GM12874 (cell line): ENCODE data around the gene TRABD.
A peak's percentile ranks its signal among the peaks of the same experiment; 100 is the strongest.

Source experiments
- TF ChIP-seq, protein P1 (sequence below): IDR thresholded peaks from 2 replicates; pipeline ENCODE4 v1.5.1; 2011; ENCODE audit warnings: low read depth, mild to moderate bottlenecking, control low read depth, low read length, moderate library complexity; ENCODE audit not compliant: insufficient read depth

Gene TRABD

DNA sequence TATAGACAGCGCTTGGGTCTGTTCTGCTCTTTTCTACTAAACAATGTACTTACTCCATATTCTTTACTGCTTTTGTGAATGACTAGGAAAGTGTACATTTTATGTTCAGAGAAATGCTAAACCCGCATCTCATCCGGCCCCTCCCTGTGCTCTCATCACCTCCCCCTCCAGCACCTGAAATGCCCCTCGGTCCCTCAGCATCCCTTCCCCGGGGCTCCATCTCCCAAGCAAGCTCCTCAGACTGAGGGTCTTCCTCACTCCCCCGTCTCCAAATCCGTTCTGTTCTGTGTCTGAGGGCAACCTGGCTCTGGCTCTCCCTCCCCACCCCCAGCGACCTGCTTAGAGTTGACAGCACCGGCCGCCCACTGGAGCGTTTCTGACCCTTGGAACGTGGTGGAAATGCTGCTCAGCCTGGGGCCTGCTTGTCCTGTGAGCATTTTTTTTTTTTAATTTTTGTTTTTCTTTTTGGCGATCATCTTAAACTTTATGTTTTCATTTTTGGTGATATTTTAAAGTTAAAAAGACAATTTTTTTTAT is 16.5 kb downstream of the TRABD start:
- TF ChIP-seq, protein P1, sequence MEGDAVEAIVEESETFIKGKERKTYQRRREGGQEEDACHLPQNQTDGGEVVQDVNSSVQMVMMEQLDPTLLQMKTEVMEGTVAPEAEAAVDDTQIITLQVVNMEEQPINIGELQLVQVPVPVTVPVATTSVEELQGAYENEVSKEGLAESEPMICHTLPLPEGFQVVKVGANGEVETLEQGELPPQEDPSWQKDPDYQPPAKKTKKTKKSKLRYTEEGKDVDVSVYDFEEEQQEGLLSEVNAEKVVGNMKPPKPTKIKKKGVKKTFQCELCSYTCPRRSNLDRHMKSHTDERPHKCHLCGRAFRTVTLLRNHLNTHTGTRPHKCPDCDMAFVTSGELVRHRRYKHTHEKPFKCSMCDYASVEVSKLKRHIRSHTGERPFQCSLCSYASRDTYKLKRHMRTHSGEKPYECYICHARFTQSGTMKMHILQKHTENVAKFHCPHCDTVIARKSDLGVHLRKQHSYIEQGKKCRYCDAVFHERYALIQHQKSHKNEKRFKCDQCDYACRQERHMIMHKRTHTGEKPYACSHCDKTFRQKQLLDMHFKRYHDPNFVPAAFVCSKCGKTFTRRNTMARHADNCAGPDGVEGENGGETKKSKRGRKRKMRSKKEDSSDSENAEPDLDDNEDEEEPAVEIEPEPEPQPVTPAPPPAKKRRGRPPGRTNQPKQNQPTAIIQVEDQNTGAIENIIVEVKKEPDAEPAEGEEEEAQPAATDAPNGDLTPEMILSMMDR, result no peak

DNA sequence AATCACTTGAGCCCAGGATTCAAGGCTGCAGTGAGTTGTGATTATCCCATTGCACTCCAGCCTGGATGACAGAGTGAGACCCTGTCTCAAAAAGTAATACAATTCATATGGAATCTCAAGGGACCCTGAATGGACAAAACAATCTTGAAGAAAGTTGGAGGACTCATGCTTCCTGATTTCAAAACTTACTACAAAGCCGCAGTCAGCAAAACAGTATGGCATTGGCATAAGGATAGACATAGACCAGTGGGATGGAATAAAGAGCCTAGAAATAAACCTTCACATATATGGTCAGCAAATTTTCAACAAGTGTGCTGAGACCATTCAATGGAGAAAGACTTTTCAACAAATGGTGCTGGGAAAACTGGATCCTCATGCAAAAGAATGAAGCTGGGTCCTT is 17.6 kb downstream of the TRABD start:
- TF ChIP-seq, protein P1, result no peak

DNA sequence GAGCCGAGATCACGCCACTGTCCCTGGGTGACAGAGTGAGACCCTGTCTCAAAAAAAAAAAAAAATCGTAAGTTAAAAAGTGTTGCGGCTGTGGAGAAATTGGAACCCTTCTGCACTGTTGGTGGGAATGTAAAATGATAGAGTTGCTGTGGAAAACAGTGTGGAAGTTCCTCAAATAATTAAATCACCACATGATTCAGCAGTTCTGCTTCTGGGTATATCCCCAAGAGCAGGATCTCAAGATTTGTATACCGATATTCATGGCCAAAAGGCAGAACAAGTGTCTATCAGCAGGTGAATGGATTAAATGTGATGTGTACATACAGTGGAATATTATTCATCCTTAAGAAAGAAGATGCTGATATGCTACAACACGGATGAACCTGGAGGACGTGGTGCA is 18.9 kb downstream of the TRABD start:
- TF ChIP-seq, protein P1, result no peak

DNA sequence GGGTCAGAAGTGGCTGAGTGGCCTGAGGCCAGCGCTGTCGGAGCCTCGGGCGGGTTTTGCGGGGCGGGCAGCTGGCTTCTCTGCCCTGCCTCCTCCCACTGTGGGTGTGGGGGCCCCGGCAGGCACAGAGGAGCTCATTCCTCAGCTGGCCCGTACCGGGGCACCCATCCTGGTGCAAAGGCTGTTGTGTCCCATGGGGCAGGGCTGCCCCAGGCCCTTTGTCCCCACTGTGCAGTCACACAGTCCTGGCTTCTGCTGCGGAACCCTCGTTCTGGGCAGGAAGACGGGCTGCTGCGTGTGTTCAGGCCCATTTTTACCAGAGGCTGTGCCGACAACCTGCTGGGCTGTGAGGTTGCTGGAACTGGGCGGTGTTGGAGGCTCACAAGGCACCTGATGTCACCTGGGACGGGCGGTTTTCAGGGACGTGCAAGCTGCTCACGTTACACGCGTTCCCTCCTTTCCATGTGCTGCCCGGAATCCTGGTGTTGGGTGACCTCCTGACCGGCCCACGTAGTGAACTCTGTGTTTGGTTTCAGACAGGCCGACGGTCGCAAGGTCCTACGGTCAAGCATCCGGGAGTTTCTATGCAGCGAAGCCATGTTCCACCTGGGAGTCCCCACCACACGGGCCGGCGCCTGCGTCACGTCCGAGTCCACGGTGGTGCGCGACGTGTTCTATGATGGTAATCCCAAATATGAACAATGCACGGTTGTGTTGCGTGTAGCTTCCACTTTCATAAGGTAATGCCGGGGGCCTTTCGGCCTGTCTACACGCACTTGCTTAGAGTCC is 20.3 kb downstream of the TRABD start:
- TF ChIP-seq, protein P1, result no peak

DNA sequence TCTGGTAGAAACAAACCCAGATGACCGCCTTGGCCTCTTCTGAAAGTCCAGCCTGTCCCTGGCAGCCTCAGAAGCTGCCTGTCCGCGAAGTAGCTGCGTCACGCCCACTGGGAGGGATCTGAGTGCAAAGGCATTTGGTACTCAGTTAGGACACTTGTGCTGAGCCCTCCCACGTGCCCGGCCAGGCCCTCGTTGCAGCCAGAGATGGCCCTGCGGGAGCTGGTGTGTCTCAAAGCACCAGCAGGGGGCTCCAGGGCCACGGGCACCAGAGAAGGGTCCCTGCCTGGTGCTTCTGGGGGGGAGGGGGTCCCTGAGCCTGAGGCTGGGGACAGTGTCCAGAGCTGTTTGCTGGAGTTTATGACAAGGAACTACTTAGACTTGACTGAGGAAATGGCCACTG is 20.9 kb downstream of the TRABD start:
- TF ChIP-seq, protein P1, result peak; percentile 45; the same call in 1 of the 2 replicates

DNA sequence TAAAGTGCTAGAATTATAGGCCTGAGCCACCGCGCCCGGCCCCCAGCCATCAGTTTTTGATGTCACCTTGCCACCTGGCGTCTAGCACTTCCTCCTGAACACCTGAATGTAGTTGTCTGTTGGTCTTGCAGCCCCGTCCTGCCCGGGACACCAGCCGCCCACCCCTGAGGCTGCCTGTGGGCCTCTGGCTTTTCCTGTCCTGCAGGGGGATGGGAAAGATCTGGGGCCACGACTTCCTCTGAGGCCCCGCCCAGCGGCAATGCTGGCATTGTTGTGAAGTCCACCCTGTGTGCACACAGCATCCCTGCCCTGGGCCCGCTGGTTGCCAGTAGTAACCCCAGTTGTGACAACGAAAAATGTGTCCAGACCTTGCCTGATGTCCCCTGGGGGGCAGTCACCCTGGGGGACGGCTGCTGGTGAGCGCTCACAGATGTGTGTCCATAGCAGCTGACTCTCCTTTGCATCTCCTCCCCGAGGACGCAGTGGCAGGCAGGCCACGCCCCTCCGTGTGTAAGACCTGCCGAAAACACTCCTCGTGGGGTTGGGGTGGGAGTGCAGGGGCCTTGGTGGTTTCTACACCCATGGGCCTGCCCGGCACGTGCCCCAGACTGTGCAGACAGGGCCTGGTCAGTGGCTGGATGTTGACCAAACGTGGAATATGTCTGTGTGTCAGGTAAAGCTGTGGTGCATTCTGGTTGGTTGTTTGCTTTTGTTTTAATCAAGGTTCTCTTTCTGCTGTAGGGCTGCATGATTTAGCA is 21.8 kb downstream of the TRABD start:
- TF ChIP-seq, protein P1, result no peak

DNA sequence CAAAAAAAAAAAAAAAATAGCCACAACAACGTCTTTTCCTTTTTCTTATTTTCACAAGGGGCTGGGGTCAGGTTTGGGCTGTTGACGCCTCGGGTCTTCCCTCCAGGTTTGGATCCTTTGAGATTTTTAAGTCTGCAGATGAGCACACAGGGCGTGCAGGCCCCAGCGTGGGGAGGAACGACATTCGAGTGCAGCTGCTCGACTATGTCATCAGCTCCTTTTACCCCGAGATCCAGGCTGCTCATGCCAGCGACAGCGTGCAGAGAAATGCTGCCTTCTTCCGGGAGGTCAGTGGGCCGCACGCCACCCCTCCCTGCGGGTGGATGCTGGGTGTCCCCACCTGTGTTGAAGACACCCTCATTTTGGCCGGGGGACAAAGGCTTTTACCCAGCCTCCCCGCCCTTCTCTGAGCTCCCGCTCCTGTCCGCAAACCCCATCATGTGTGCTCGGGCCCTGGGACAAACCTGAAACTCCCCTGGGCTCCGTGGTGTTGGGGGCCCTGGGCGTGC is 22.8 kb downstream of the TRABD start:
- TF ChIP-seq, protein P1, result no peak
